HG03354 (cell line): Measurements from ENCODE around the gene BACH2.
A peak's percentile ranks its signal among the peaks of the same experiment; 100 is the strongest.
"Not testable (repeated sequence)": the region's sequence is repeated elsewhere in the genome, so short reads cannot be mapped to it uniquely, and the experiment has no call there.

Experiments
- ATAC-seq: cut with Tn5 transposase; IDR thresholded peaks from one replicate; pipeline ENCODE4 v1.9.1; 2021; ENCODE audit warnings: mild to moderate bottlenecking; ENCODE audit not compliant: unreplicated experiment, poor library complexity, severe bottlenecking

BACH2 gene

DNA sequence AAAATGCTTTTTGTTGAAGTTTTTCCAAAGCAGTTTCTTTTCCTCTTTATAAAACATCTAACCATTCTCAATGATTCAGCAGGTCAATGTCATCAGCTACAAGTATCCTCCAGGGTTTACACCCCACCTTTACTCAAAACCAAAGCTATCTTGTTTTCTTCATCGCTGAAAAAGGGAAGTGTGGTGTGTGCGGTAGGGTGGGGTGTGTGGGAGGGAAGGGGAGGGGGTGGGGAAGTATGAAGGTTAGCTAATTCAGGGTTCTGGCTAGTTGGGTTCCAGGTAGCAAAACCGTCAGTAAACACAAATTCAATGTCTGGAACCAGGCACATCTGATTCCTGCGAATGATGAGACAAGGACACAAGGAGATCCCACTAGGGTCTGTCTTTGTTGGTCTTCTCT is 212.8 kb downstream of the BACH2 start:
- peak; percentile 54 for ATAC-seq

DNA sequence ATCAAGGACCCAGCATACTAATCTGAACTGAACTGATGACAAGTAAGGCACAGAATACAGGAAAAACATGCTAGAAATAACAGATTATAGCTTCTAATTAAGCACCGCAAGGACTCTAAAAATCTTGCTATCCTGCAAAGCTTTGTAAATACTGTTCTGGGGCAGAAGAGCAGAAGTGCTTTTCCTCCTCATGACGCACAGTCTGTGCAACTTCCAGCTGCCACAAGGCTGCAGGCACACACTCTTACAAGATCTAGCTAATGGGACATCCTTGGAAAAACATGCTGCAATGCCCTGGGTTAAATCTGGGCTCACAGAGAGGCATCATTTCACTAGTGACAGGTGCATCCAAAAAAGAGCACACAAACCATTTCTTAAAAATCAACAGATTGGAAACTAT is 213.8 kb downstream of the BACH2 start:
- ATAC-seq = no peak

DNA sequence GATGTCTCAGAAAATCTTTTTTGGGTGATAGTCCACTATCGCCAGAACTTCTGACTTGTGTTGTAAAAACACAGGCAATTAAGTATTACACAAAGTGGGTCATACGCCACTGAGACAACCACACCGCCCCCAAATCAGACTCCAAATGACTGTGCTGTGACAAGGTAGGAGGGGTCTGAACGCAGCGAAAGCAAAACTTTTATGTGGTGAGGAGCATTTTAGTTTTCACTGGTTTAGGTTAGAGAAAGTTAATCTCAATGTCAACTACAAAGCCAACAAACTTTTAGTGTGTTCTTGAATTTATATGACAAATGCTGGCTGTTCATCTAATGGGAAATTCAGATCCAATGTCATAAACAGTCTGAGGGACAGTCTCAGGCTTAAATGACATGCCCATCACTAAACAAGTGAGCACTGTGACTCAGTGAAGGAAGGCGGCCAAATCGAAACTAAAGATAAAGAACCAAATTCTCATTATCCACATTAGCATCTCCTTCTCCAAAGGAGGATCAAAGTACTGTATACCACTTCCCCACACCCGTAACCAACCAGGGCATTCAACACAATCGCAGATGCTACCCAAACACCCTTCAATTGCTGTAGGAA is 215.7 kb downstream of the BACH2 start:
- peak; percentile 93 for ATAC-seq

DNA sequence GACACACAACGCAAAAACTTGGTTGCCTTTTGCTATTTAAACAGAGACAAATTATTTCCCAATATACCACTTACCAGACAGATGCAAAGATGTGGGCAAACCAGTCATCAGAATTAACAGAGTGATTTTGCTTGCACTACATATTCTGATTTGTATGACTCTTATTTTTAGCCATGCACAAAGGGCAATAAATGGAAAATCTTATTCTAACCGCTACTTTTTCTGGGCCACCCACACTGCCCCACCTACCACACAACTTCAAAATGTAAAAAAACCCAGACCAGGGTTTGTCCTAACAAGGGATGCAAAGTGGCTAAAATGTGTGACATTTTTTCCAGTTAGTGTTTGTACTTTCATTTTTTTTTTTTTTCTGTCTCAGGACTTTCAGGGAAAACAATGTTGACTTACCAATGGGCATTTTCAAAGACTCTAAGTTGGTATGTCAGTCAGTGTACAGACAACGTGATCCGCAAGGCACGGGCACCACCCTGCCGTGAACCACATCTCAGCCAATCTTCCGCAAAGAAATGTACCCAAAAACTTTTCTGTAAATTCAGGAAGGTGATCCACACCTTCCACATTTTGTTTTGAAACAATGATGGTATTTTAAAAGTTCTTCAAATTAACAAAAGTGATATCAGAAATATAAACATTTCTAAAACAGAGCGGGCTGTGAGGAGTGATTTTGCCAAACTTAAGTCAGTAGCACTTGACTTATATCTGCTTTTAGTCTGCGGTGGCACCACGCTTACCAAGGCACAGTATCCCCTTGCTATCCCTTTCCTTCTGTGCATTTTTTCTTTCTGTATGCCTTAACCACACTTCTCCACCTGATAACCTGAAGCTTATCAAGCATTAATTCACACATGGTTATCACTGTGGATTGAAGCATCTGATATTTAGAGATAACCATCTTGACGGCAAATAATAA is 216.8 kb downstream of the BACH2 start:
- ATAC-seq = no peak

DNA sequence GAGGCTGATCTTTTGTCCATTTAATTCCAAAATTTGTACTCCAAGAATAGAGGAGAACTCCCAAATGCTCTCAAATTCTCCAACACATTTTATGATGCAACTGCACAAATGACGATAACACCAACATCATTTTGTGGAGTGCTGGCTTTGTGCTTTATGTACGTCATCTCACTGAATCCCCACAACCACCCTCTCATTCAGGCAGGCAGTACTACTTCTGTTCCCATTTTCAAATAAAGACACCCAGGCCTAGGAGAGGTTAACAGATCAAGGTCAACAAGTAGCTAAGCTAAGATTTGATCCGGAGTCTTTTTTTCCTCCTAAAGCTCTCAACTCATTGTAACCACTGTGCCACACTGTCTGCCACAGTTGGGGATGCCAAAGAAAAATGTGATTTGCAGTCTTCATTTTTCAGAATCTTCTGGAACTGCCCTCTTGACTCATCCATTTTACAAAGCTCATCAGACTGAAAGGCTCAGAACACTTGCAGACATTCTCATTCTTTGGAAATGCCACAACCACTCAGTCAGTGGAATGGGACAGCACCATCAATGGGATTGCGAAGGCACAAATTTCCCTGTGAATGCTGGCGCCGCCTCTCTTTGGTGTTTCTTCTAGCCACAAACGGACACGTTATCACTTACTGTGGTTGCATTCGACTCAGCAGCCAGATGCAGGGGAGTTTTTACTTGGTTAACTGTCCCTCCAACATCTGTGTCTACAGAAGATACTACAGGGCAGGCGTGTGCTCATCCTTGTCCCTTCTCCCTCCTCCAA is 217.9 kb downstream of the BACH2 start:
- ATAC-seq = no peak

DNA sequence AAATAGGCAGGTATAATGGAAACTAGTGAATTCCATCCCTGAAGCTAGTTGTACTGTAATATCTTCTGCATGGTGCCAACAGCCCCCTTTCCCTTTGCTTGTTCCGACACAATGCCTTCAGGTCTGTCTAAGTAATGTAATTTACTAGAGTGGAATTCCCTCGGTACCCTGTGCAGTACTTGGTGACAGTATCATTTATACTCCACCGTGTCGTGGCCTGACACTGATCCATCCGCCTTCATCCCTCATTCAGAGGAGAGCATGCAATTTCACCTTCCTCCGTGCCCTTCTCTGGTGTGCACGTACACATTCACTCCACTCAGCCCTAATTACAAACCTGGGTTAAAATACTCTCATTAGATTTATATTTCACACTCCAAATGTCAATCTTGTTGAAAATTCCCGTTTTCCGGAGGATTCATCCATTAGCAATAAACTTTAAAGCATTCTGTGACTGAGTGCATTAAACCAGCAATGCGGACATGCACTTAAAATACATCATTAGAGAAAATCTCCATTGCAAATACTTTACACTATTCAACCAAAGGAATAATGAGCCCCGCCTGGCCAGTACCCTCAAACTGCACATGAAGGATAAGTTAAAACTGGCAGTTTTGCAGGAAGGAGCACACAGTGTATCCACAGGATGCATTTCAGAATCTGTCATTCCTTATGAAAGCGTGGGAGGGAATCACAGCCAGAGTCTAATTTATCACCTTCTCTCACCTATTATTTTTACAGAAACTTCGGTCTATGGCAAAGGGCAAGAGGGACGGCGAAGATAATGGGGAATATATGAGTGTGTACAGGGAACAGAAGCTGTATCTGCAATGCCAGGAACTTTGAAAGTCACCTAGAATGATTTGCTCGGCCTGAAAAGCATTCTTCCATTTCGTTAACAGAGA is 219.9 kb downstream of the BACH2 start:
- ATAC-seq = no peak

DNA sequence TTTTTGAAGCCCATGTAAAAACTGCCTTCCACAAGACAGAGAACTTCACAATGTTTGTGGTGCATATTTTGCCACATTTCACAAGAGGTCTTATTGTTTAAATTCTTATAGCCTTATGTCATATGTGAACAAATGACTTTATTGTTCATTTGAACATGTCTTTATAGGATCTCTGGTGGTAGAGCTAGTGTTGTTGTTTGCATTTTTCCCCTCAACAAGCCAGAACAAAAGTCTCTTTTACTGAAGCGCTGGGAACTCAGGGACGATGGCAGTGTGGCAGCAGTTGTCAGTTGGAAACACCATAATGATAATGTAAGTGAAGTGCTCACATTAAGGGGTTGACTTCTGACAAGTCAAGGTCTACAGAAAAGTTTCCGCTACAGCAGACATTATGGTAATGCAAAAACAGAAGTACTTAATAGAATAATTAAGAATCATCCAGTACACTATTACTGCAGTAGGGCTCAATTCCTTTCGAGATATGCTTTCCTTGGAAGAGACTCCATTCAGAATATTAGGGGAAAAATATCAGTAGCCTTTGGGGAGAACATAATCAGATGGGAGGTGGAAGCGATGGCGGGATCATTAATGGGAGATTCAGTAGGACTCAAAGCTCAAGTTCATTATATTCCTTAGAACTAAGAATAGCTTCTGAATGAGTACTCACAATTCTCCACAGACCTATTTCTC is 222.3 kb downstream of the BACH2 start:
- ATAC-seq = no peak

DNA sequence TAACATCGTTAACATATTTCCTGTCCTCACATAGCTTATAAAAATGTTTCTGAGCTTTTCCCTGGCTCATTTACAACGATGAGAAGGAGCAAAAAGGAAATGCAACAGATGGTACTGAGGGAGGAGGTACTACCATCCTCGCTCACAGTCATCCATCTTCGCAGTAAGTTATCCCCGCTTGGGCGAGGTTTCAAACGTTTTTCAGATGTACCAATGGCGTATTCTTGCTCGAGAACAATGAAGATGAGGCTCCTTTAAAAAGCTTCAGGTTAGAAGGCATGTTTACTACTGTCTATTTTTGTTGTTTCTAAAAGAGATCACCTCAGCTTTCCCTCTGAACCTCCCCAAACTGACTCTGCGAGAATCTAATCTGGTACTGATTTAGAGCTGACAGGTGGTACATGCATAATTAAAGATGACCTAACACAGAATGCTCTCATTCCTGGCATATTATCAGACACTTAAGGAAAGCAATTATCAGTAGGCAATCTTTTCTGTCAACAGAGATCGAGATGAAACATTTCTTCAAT is 223.6 kb downstream of the BACH2 start:
- no peak for ATAC-seq

DNA sequence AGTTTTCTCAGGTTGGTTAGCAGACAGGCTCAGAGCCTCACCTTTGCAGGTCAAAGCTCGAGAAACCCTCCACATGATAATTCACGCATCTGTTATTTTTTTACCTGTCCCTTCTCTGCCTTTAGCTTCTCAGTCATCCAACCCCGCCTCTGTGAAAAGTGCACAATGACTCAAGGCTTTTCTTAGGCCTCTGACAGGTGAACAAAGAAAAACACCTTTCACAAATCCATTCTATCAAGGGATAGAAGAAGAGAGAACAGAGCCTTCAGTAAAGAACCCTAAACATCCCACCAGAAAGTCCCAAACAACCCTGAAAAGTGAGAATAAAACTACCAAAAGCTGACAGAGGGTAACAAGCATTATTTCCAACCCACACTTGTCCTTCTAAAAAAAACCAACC is 224.1 kb downstream of the BACH2 start:
- no peak for ATAC-seq

DNA sequence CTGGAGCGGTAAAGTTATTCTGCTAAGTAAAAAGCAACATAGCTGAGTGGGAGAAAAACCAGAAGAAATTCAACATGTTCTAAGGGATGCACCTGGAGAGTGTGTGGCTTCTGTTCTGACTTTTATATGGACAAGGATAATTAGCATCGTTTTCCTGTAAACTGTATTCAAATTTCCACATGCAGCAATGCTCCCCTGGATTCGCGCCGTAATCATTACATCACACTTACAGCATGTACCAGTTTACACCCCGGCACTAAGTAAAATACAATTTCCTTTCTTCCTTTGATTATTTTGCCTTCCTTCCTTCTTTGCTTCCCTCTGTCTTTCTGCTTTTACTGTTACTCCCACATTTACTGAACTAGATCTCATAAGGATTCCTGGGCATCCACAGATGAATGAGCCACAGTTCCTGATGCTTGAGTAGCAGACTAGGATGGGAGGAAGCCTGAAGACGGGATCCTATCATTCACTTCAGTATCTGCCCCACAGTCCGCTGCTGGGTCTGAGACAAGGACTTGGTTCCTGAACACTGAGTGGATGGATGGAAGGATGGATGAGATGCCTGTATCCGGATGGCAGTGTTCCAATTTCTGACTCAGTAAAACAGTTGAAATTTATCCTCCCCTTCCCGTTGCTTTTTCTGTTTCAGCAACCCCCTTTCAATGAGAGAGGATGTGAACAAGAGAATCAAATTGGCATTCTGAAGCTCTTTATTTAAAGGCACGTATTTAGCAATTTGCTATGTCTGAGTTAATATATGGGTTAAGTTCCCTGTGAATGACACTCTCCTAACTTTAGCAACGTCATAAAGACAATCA is 227.7 kb downstream of the BACH2 start:
- ATAC-seq = no peak

DNA sequence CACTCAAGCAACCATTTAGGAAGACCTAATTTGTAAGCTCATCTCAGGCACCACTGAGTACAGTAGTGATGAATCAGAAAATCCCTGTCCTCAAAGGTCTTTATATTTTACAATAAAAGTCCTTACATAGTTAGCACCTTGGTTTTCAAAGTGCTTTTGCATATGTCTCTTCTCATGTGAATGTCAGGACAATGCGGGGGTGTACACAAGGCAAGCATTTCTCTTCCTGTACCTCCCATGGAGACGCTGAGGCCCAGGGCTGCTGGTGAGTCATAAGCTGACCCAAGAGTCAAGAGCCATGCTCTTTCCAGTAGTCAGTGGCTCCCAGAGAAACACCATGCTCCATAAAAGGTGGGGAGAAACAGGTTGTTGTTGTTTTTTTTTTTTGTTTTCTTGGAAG is 228.4 kb downstream of the BACH2 start:
- no peak for ATAC-seq

DNA sequence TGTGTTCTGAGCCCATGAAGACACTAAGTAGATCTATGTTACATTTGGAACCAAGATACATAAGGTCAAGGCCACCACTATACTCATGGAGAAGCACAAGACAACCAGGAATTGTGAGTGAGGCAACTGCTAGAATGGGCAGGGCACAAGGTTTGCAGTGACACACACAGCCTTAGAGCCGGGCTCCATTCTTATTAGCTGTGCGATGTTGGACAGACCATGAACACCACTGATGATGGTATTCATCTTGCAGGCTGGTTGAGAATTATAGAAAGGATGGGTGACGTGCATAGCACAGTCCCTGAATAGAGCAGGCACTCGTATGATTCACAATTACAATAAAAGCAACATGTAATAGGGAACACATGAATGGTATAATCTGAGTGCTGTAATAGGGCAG is 229.9 kb downstream of the BACH2 start:
- no peak for ATAC-seq

DNA sequence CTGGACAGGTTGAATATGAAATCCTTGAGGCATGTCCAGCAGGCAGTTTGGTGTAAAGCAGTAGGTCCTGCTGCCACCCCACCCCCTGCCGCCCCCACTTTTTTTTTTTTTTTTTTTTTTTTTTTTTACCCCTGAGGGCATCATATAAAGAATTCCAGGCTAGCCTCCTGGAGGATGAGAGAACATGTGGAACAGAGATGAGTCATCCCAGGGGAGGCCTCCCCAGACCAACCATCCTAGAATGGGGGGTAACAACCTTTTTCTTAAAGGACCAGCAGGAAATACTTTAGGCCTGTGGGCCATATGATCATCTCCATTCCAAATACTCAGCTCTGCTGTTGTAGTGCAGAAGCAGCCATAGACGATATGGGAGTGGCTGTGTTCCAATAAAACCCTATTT is 231.5 kb downstream of the BACH2 start:
- ATAC-seq = no peak

DNA sequence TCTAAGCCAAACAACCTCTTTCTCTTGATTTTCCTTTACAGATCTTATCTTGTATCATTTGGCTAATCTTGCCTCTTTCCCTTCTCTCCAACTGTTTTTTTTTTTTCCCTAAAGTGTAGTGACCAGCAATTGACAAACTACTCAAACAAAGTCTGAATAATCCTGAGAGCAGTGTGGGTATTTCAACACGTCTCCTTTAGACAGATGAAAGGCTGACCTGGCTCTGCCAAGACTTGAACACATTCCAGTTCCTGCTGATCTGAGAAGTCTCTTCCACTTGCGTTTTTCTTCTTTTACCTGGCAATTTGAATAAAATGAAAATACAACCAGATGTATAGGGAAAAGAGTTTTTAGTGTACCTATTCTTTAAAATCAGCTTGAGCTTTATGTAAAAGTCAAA is 234.0 kb downstream of the BACH2 start:
- no peak for ATAC-seq

DNA sequence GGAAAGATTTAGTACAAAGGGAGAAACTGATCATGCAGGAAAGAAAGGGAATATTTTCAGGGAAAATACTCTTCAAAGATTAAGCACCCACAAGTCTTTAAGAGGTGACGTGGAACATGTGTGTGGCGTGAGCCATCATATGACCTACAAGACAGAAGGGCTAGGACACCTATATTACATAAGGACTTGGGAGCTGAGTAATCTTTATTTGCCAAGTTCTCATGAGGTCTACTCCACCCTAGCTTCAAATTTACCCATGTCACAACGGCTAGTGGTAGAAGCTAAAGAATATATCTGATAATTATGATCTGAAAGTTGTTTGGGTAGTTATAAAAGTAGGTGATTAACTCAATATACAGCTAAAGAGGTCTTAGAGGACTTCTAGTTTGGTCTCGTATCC is 234.6 kb downstream of the BACH2 start:
- no peak for ATAC-seq

DNA sequence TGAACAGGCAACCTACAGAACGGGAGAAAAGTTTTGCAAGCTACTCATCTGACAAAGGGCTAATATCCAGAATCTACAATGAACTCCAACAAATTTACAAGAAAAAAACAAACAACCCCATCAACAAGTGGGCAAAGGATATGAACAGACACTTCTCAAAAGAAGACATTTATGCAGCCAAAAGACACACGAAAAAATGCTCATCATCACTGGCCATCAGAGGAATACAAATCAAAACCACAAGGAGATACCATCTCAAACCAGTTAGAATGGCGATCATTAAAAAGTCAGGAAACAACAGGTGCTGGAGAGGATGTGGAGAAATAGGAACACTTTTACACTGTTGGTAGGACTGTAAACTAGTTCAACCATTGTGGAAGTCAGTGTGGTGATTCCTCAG is 237.5 kb downstream of the BACH2 start:
- ATAC-seq = not testable (repeated sequence)

DNA sequence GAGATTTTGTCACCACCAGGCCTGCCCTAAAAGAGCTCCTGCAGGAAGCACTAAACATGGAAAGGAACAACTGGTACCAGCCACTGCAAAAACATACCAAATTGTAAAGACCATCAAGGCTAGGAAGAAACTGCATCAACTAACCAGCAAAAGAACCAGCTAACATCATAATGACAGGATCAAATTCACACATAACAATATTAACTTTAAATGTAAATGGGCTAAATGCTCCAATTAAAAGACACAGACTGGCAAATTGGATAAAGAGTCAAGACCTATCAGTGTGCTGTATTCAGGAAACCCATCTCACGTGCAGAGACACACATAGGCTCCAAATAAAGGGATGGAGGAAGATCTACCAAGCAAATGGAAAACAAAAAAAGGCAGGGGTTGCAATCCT is 240.7 kb downstream of the BACH2 start:
- ATAC-seq = not testable (repeated sequence)

DNA sequence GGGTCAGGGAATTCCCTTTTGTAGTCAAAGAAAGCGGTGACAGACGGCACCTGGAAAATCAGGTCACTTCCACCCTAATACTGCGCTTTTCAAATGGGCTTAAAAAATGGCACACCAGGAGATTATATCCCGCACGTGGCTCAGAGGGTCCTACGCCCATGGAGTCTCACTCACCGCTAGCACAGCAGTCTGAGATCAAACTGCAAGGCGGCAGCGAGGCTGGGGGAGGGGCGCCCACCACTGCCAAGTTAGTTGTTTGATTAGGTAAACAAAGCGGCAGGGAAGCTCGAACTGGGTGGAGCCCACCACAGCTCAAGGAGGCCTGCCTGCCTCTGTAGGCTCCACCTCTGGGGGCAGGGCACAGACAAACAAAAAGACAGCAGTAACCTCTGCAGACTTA is 242.4 kb downstream of the BACH2 start:
- ATAC-seq = not testable (repeated sequence)
